Activated CD8-positive, alpha-beta memory T cell treated with anti-CD3 and anti-CD28 coated beads, Interleukin-2, amount 50 U/mL, for 48 hours (primary cell): Measurements from ENCODE around the gene SLC12A8.

Source experiments
- DNase-seq: peaks from one replicate; pipeline ENCODE4 v3.0.0-alpha.2; 2020

The SLC12A8 gene

GRCh38 chr3:125136515-125136914 is 76.0 kb downstream of the SLC12A8 start:
- DNase-seq: no peak

GRCh38 chr3:125134952-125135351 is 77.6 kb downstream of the SLC12A8 start:
- DNase-seq: no peak

- no peak for DNase-seq
Observed at GRCh38 chr3:125132815-125133214, 79.7 kb downstream of the SLC12A8 start.

- no peak for DNase-seq
Observed at GRCh38 chr3:125129512-125129997, 83.0 kb downstream of the SLC12A8 start.

GRCh38 chr3:125128861-125129501 is 83.6 kb downstream of the SLC12A8 start:
- DNase-seq: no peak

GRCh38 chr3:125126323-125126722 is 86.2 kb downstream of the SLC12A8 start:
- no peak for DNase-seq

GRCh38 chr3:125125821-125126245 is 86.7 kb downstream of the SLC12A8 start:
- DNase-seq: peak; percentile 53

- peak; percentile 41 for DNase-seq
Observed at GRCh38 chr3:125123451-125124305, 88.9 kb downstream of the SLC12A8 start.

- DNase-seq: peak; percentile 52
Observed at GRCh38 chr3:125121246-125122010, 91.1 kb downstream of the SLC12A8 start.

GRCh38 chr3:125120379-125121122 is 92.0 kb downstream of the SLC12A8 start:
- peak; percentile 50 for DNase-seq

- no peak for DNase-seq
Observed at GRCh38 chr3:125119752-125120378, 92.7 kb downstream of the SLC12A8 start.

- DNase-seq: no peak
Observed at GRCh38 chr3:125118600-125118999, 93.9 kb downstream of the SLC12A8 start.

- no peak for DNase-seq
Observed at GRCh38 chr3:125117631-125118191, 94.8 kb downstream of the SLC12A8 start.

GRCh38 chr3:125116311-125117080 is 96.1 kb downstream of the SLC12A8 start:
- no peak for DNase-seq

GRCh38 chr3:125115640-125116039 is 96.9 kb downstream of the SLC12A8 start:
- no peak for DNase-seq

- DNase-seq: no peak
Observed at GRCh38 chr3:125112981-125113380, 99.6 kb downstream of the SLC12A8 start.

GRCh38 chr3:125110876-125111480 is 101.6 kb downstream of the SLC12A8 start:
- DNase-seq: no peak

- DNase-seq: no peak
Observed at GRCh38 chr3:125110016-125110875, 102.3 kb downstream of the SLC12A8 start.

GRCh38 chr3:125109536-125109925 is 103.0 kb downstream of the SLC12A8 start:
- no peak for DNase-seq
